Measurements from ENCODE around the gene SIGMAR1. TPM values are rescaled to one million over a fixed set of nuclear protein-coding genes. Genes with fewer than 3 reads are reported as not detected.

SIGMAR1 gene
- total RNA-seq = 100 to 1,000 TPM in 3 of 4 donors, 10 to 100 TPM in 1; 78.5 to 111 (median 109) TPM

DNA sequence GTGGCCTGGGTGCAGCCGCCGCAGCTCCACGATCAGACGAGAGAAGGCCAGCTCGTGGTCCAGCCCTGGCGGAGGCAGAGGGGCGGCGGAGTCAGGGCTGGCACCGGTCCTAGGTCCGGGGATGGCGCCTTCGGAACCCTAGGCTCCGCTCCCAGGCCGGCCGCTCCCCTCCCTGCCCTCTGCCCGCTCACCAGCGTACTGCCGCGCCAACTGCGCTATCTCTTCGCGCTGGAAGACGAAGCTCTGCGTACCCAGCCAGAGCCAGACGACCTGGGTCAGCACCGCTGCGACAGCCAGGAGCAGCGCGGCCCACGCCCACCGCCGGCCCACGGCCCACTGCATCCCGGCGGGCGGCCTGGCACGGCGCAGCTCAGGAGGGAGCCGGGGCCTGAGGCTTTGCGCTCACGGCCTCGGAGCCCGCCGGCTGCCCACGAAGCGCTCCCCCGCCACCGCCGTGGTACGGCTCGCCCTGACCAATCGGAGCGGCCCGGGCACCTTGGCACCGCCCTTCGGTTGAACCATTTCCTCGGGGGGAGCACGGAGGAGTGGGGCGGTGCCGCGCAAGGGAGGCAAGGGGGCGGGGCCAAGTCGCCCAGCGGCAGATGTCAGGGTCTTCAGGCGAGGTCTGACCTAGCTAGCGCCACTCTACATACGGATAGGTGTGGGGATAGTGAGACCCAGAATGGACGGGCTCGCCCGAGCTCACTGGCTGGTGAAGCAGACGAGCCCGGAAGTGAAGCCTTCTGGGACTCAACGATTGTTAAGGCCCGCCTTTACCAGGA lies at the start of gene SIGMAR1:
Gene SIGMAR1 (minus strand): TSS at position 432 of the 782 bp plus-strand sequence. CDS start 90 bp downstream, at position 342.
- Histone ChIP-seq H3K36me3 (peaks cover 2% of the 10 kb centered on the region), H3K4me3 (peak within 1 kb of the TSS; percentile 70)
- WGBS = no CpG with 5 or more reads among the region's 74 CpGs

GRCh38 chr9:34686732-34687131 lies 49.1 kb upstream of the SIGMAR1 start:
- Histone ChIP-seq H3K27me3 (no peaks in the 10 kb centered on the region), H3K4me1 (peaks cover 14% of the 10 kb centered on the region), H3K36me3 (no peaks in the 10 kb centered on the region), H3K4me3 (no peak overlapping the region), H3K27ac (peak overlapping the region; percentile 31), H3K9me3 (no peaks in the 10 kb centered on the region)
- no peak for DNase-seq (ENCODE audit: low spot score in 2 of 2)
- WGBS = 36% methylated on average over 1 of the region's 1 CpG
- no peak for TF ChIP-seq CTCF (IDR thresholded peaks at IDR 0.05)

More for the DNA sequence above, at the start of gene SIGMAR1:
- no peaks in the 10 kb centered on the region for H3K9me3 ChIP-seq
- no peaks in the 10 kb centered on the region for H3K27me3 ChIP-seq
- peaks cover 33% of the 10 kb centered on the region for H3K4me1 ChIP-seq
- no peak for TF ChIP-seq POLR2A (IDR thresholded peaks at IDR 0.05)
- no peak for TF ChIP-seq EP300 (IDR thresholded peaks at IDR 0.05)
- TF ChIP-seq POLR2AphosphoS5 (IDR thresholded peaks at IDR 0.05) = peak in 2 of 3 donors; percentile 62 to 70
- peak; percentile 96 to 97 for DNase-seq (ENCODE audit: low spot score in 2 of 2)
- peak within 1 kb of the TSS; percentile 87 for H3K27ac ChIP-seq

- 71% methylated on average over 5 of the region's 5 CpGs for WGBS
- TF ChIP-seq POLR2A (IDR thresholded peaks at IDR 0.05) (no peak), CTCF (IDR thresholded peaks at IDR 0.05) (no peak), POLR2AphosphoS5 (IDR thresholded peaks at IDR 0.05) (no peak), EP300 (IDR thresholded peaks at IDR 0.05) (no peak)
Measured at GRCh38 chr9:34686231-34686630, 48.6 kb upstream of the SIGMAR1 start.

GRCh38 chr9:34685591-34685990 lies 48.0 kb upstream of the SIGMAR1 start:
- 61% methylated on average over 4 of the region's 4 CpGs for WGBS
- Histone ChIP-seq H3K4me3 (no peak overlapping the region), H3K27ac (peak overlapping the region; percentile 73), H3K9me3 (no peaks in the 10 kb centered on the region), H3K27me3 (no peaks in the 10 kb centered on the region), H3K4me1 (peaks cover 10% of the 10 kb centered on the region), H3K36me3 (no peaks in the 10 kb centered on the region)
- TF ChIP-seq POLR2AphosphoS5 (IDR thresholded peaks at IDR 0.05) (no peak), POLR2A (IDR thresholded peaks at IDR 0.05) (no peak), EP300 (IDR thresholded peaks at IDR 0.05) (no peak), CTCF (IDR thresholded peaks at IDR 0.05) (no peak)
- no peak for DNase-seq (ENCODE audit: low spot score in 2 of 2)

More at GRCh38 chr9:34686231-34686630, 48.6 kb upstream of the SIGMAR1 start:
- Histone ChIP-seq H3K4me3 (no peak overlapping the region), H3K27me3 (no peaks in the 10 kb centered on the region), H3K4me1 (peaks cover 14% of the 10 kb centered on the region), H3K36me3 (no peaks in the 10 kb centered on the region), H3K27ac (peak overlapping the region; percentile 73), H3K9me3 (no peaks in the 10 kb centered on the region)
- DNase-seq (ENCODE audit: low spot score in 2 of 2) = no peak

DNA sequence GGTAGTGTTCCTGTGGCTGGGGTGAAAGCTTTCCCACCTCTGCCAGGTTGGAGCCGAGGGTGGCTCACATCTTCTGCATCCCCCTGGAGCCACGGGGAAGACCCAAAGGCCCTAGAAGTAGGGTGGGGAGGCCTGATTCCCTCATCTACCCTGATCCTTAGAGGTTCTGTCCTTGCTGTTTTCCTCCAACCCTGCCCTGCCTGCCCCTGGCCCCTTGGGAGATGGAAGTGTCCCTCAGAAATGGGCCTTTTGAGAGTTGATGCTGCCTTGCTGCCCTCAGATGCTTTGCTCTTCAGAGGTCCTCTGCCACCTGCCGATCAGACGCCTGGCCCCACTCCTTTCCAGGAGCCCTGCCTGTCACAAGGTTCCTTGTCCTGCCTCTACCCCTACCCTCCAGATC lies 47.2 kb upstream of the SIGMAR1 start:
- Histone ChIP-seq H3K36me3 (no peaks in the 10 kb centered on the region), H3K27me3 (no peaks in the 10 kb centered on the region), H3K9me3 (no peaks in the 10 kb centered on the region), H3K27ac (peak overlapping the region; percentile 73), H3K4me3 (no peak overlapping the region), H3K4me1 (peaks cover 9% of the 10 kb centered on the region)
- no peak for DNase-seq (ENCODE audit: low spot score in 2 of 2)
- TF ChIP-seq CTCF (IDR thresholded peaks at IDR 0.05) (no peak), EP300 (IDR thresholded peaks at IDR 0.05) (no peak), POLR2A (IDR thresholded peaks at IDR 0.05) (no peak), POLR2AphosphoS5 (IDR thresholded peaks at IDR 0.05) (no peak)
- 100% methylated on average over 4 of the region's 4 CpGs for WGBS

All from suprapubic skin (tissue), 4 donors.